Endometrium (tissue), 2 donors: ENCODE results near the gene SLC12A1.

Source experiments
- FAIRE-seq: peaks from 2 replicates; lab custom pipeline; 2012; peaks lifted over from hg19 to GRCh38; lab: Jason Lieb, UNC
- donor health status: control.
- donor health status: control.

The SLC12A1 gene

DNA sequence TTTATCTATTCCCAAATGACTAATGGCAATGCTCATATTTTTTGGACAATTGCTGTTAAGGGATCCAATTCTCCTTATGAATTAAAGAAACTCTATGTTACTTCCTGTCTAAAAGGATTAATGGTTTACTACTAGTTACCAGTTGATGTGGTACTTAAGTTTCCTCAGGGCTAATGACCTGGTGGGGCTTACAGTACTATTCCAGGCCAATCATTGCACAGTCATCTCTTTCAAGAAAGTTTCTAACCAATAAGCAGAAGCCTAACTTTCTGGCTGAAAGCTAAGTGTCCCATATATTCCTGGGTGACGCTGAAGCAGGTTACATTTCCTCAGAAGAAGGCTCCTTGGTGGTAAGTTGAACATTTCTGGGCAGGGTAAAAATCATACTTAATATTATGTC lies at the start of gene SLC12A1:
TSS of gene SLC12A1 (plus strand) at position 322 of the 400 bp plus-strand sequence. CDS start 1,418 bp downstream, outside the sequence.
- no peak for FAIRE-seq

DNA sequence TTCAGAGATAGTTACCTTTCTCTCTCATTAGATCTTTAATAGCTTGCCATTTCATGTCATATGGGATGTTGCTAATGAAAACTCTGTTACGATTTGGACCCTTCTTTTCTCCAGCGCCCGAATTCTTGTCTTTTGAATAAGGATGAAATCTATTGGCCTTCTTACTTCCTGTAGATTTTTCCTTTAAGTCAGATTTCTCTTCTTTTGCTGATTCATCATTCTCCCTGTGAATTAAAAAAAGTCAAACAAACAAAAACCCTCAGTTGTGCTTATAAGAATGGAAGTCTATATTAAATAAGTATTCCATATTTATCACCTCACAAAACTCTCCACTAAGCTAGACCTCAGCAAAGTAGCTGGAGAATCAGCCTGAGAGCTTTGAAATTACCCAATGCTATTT lies 37.5 kb upstream of the SLC12A1 start:
- FAIRE-seq, result no peak

DNA sequence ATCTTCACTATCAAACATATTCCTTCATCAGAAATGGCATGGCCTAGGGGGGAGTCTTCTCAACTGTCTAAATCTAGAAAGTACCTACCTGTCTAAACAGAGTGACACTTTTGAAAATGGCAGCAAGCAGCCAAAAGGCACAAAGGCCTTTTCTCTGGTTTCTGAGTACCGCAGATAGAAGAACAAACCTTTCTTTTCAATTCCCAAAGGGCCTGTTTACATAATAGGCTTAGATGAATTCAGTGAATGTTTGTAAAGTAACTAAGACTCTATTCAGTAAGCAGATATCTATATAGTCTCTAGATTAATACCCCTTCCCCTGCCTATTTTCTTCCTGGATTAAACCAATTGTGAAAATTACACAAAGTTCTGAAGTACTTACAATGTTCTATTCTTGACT lies 35.1 kb upstream of the SLC12A1 start:
- FAIRE-seq, result no peak

- no peak for FAIRE-seq
Observed at GRCh38 chr15:48175126-48175525, 31.0 kb upstream of the SLC12A1 start.

DNA sequence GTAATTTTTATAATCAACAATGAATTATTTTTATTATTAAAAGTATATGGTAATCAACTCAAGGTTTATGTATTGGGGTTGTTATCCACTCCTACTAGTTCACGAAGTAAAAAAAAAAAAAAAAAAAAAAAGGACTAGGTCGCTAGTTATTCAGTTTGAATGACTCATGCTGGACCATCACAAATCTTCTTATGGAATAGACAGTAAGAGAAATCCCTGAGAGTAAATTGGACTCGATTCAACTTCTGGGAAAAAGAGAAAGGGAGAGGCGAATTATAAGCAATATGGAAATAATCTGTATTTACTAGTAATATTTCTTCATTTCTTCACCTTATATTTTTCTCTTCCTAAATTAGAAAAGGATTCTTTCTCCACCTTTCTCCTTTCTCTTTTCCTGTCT lies 30.0 kb upstream of the SLC12A1 start:
- no peak for FAIRE-seq

DNA sequence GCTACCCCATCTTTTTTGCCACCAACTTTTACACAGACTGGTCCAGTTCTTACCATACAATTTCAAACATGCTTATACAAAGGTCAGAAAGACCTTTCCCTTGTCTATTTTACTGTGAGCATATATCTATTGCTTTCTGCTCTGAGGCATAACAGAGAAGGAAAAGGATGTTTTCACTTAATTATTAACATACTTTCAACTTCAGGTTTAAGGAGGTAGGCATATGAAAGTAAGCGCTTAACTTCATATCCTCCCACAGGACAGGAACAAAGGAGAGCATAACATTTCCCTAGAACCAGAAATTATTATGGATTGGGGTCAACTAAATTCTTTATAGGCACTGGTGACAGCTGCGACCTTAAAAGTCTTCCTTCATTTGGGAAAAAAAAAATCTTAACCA lies 29.1 kb upstream of the SLC12A1 start:
- FAIRE-seq, result no peak

DNA sequence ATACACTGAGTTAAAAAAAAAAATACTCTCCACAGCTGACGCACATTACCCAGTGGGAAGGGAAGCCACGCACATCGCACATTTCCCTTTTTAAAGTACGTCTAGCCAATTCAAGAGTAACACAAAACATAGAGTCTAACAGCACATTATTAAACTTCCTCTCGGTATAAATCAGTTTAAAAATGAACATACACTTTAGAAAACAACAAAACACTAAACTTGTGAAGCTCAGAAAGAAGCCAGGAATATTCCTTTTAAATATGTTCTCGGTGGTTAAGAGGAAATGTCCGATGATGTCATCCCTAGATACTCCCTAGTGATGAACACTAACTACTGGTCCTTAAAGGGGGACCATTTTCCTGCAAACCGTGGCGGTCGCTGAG lies 28.7 kb upstream of the SLC12A1 start:
- no peak for FAIRE-seq

DNA sequence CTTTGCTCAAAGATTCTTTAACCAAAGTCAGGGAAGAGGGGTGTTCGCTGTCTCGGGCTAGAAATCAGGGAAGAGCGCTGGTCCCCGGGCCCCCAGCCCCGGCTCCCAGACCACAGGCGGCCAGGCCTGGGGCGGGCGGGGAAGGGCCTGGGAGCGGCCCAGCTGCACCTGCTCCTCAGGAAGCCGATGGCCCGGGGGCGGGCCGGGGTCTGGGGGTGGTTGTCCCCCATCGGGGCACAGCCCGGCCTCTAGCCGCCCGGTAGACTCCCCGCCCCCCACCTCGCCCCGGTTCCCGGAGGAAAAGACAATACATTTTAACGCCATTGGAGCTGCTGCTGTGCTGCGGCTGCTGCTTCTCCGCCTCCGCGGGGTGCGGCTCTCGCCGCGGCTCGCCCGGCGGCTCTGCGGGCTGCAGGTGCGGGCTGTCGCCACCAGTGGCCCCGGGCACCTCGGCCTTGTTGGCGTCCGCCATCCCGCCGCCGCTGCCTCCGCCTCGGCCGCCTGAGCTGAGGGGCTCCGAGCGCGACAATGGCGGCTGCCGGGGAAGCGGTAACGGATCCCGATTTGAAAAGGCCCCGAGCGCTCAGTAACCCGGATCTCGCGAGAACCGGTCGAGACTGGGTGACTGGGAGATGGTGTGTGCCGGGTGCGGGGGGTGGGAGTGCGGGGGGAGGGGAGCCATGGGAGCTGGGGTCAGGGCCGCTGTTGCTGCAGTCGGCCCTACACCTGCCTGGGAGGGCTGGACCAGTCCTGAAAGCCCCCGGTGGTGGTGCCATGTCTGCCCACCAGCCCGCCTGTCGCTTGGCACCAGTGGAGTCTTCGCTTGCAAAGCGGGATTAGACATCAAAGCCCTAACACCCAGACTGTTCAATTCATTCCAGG lies 28.1 kb upstream of the SLC12A1 start, which contains the start of gene MYEF2:
TSS of gene MYEF2 (minus strand) at position 530 of the 882 bp plus-strand sequence. CDS start at position 472, 58 bp downstream.
- no peak for FAIRE-seq

GRCh38 chr15:48178648-48178931 lies 27.5 kb upstream of the SLC12A1 start:
- no peak for FAIRE-seq

GRCh38 chr15:48182749-48183148 lies 23.4 kb upstream of the SLC12A1 start:
- FAIRE-seq, result no peak

DNA sequence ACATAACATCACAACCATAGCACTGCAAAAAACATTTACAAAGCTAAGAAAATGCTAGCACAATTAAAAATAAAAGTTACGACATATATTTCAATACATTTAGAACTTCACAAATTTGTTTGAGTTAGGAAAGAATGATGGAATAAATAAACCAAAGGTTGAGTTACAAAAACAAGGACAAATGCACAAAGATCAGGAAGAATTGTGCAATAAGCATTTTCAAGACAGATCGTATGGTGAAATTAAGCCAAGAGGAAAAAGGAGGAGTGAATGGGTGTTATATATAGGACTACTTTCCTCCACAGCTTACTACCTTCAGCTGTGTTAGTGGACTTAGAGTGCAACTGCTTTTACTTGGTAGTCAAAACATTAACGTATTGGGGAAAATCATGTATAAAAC lies 20.6 kb upstream of the SLC12A1 start:
- no peak for FAIRE-seq

- no peak for FAIRE-seq
Observed at GRCh38 chr15:48186271-48186670, 19.8 kb upstream of the SLC12A1 start.

GRCh38 chr15:48190932-48191573 lies 15.0 kb upstream of the SLC12A1 start:
- FAIRE-seq, result peak; percentile 84

- no peak for FAIRE-seq
Observed at GRCh38 chr15:48191574-48192225, 14.4 kb upstream of the SLC12A1 start, which contains the start of gene CTXN2. CTXN2 (plus strand) TSS chr15:48191665; CDS start chr15:48201301, 9,636 bp downstream.

GRCh38 chr15:48202068-48202467 lies 4.0 kb upstream of the SLC12A1 start:
- no peak for FAIRE-seq

GRCh38 chr15:48221261-48221660 lies 15.2 kb downstream of the SLC12A1 start:
- FAIRE-seq, result no peak

DNA sequence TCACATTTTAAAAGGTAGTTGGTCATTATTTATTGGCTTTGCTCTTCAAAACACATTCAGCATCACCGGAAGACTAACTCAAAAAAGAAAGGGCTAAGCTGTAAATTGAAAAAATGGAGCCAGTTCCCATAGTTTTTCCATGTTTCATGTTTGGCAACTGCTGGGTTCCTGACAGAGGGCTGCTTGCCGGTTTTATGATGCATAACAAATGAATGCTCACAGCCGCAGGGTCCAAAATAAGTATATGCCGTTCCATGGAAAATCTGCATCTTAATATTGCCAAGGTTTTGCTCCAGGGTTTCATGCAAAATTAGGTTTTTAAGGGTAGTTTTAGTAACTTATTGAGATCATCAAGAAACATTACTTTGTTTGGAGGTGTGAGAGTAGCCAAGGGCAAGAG lies 15.8 kb downstream of the SLC12A1 start:
- no peak for FAIRE-seq

DNA sequence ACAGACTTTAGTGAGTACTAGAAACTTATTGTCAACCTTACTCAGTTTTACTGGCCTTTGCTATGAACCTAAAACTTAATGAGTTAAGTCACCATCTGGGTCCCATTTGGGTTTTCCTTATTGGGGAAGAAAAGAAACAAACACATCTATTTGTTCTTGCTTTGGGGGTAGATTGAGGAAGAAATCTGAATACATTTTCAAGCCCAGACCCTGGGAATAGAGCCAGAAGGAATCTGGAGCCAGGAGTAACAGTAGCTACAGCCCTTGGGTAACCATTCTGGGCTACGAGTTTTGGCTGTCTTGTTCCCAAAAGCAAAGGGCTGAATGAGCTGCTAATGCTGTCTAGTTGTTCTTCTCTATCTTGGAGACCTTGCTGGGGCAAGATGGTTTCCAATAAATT lies 16.5 kb downstream of the SLC12A1 start:
- FAIRE-seq, result no peak

- FAIRE-seq, result no peak
Observed at GRCh38 chr15:48225771-48226170, 19.7 kb downstream of the SLC12A1 start.

DNA sequence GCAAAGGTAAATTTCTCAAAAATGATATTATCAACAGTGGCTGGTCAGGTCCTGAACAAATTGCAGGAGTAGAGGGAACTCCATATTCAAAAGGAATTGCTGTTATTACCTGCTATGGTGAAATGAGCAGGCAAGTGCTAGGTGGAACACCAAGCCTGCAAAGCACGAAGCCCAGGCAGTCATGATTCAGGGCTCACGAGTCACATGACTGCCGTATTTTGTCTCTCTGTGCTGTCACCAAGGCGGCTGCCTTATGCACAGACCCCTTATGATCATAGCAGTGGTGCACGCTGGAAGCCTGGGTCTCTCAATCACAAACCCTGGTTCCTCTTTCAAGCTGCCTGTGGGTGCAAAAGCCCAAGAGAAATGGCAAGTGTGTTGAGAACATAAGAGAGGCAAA lies 24.4 kb downstream of the SLC12A1 start:
- FAIRE-seq, result no peak

GRCh38 chr15:48233246-48233645 lies 27.1 kb downstream of the SLC12A1 start:
- no peak for FAIRE-seq

DNA sequence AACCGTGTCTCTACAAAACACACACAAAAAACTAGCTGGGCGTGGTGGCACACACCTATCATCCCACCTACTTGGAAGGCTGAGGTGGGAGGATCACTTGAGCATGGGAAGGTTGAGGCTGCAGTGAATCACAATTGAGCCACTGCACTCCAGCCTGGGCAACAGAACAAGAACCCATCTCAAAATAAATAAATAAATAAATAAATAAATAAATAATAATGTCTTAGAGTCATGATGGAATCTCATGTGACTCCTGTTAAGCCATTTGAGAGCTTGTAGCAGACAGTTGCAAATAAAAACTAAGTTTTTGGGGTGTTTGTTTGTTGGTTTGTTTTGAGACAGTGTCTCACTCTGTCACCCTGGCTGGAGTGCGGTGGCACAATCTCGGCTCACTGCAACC lies 33.2 kb downstream of the SLC12A1 start:
- no peak for FAIRE-seq

DNA sequence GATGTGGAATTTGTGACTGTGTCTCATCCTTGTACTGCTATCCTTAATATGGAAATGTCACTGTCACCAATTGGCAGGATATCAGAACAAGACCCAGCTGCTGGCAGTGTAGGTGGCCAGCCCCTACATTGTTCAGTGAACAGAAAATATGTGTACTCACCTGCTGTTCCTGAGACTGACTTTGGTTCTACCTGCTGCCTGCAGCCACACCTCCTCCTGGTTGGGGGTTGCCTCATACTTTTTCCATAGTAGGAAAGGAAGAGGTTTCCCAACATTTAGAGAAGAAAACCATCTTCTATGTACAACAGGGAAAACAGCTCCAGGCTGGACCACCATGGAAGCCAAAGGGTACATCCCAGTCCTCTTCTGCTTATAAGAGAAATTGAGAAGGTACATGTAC lies 35.9 kb downstream of the SLC12A1 start:
- FAIRE-seq, result no peak
